Stromal cell of bone marrow (primary cell): ENCODE data around the gene ERCC6L.

Source experiments
- DNase-seq: peaks from one replicate; pipeline ENCODE4 v3.0.0-alpha.2; 2012; ENCODE audit warnings: low read depth

Gene ERCC6L

DNA sequence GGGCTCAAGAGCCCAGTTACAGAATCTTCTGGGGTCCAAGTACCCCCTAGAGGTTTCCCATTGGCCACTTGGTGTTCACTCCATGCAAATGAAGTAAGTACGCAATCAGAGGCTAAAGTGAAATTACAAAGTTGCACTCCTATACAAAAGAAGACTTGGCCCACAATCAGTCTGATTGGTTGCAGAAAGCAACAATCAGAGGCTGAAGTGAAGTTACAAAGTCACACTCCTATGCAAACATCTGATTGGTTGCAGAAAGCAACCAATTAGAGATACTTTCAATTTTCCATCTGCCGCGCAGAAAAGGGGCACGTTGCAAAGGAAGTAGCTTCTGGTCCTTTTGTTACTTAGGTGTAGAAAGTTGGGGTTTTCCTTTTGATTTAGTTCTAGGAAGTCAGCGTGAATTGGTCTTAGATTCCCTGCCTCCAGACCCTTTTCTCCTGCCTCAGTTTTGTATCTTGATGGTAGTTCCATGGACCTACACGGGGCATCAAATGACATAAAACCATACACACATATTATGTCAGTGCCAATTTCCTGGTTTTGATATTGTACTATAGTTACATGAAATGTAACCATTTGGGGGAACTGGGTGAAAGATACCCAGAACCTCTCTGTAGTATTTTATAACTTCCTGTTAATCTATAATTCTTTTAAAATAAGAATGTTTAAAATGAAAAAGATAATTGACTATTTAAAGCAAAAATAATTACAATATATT lies 69.7 kb downstream of the ERCC6L start:
- peak; percentile 6 for DNase-seq

DNA sequence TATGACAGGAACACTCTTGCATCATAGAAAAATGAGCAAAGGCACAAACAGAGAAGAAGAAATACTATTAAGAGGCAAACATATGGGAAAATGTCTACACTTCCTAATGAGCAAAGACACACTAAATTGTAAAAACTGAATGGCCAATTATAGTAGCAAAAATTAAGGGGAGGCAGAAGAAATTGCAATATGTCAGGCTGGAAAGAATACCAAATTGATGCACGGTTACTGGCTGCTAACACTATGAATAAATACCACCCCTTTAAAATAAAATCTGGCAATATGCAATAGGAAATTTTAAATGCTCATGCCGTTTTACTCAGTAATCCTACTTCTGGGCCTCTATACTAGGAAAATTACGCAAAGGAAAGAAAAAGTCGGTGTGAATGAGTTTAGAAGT lies 73.3 kb downstream of the ERCC6L start:
- no peak for DNase-seq

DNA sequence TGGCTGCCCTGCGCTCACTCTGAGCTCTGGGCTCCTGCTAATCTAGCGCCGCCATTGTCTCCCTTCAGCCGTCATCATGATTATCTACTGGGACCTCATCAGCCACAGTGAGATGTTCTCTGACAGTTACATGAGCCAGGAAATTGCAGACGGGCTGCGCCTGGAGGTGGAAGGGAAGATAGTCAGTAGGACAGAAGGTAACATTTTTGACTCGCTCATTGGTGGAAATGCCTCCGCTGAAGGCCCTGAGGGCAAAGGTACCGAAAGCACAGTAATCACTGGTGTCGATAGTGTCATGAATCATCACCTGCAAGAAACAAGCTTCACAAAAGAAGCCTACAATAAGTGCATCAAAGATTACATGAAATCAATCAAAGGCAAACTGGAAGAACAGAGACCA lies 79.1 kb downstream of the ERCC6L start:
- no peak for DNase-seq

DNA sequence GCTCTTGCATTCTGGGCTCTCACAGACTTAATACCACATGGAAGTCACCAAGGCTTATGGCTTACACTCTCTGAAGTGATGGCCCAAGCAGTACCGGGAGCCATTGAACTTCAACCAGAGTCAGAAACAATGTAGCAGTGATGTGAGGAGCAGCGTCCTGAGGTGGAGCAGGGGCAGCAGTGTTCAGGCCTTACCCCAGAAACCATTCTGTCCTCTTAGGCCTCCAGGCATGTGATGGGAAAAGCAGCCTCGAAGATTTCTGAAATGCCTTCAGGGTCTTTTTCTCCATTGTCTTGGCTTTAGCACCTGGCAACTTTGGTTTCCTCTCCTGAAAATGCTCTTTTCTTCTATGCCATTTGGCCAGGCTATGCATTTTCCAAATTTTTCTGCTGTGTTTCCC lies 80.1 kb downstream of the ERCC6L start:
- DNase-seq = no peak
